Panc1 (cell line): ENCODE data around the gene CLEC2D.

Experiments used
- CTCF ChIP-seq: fragments of 450-650 bp; IDR thresholded peaks from 2 replicates; pipeline ENCODE4 v1.5.1; 2017; ENCODE audit warnings: mild to moderate bottlenecking
- POLR2AphosphoS5 ChIP-seq: IDR thresholded peaks from 2 replicates; pipeline ENCODE4 v1.6.1; 2012; ENCODE audit warnings: mild to moderate bottlenecking, low read depth, low read length, moderate library complexity
- REST ChIP-seq, 2 experiments: IDR thresholded peaks; 2 replicates each; pipeline ENCODE4 v1.6.1; 2011 to 2012; ENCODE audit warnings: low read depth in 2 of 2, control low read depth in 1 of 2, low read length in 1 of 2, mild to moderate bottlenecking in 1 of 2, moderate library complexity in 1 of 2; ENCODE audit not compliant: insufficient read depth in 1 of 2

GRCh38 chr12:9640024-9640423 lies 29.5 kb upstream of the CLEC2D start:
- TF ChIP-seq REST (IDR thresholded peaks at IDR 0.05; ENCODE audit: insufficient read depth in 1 of 2, low read depth in 2 of 2, low read length in 1 of 2) = no peak
- no peak for TF ChIP-seq CTCF
- TF ChIP-seq POLR2AphosphoS5 = no peak
